GM12873 (cell line): ENCODE data around the gene MS4A15.

Source experiments
- CTCF ChIP-seq: IDR thresholded peaks from 2 replicates; pipeline ENCODE4 v1.5.1; 2012; ENCODE audit warnings: low read depth, mild to moderate bottlenecking, moderate library complexity, low read length, control low read depth; ENCODE audit not compliant: insufficient read depth; ENCODE audit errors: missing control alignments

MS4A15 gene

GRCh38 chr11:60764879-60765278, 8.2 kb downstream of the MS4A15 start:
- no peak for TF ChIP-seq CTCF

- TF ChIP-seq CTCF: no peak
These were observed 8.7 kb downstream of the MS4A15 start for GRCh38 chr11:60765355-60765754.

GRCh38 chr11:60766547-60766946, 9.9 kb downstream of the MS4A15 start:
- no peak for TF ChIP-seq CTCF

GRCh38 chr11:60767388-60767811, 10.7 kb downstream of the MS4A15 start:
- peak; percentile 57 for TF ChIP-seq CTCF

GRCh38 chr11:60768202-60768601, 11.5 kb downstream of the MS4A15 start:
- TF ChIP-seq CTCF: no peak

GRCh38 chr11:60769273-60769672, 12.6 kb downstream of the MS4A15 start:
- TF ChIP-seq CTCF: no peak

GRCh38 chr11:60769811-60770210, 13.1 kb downstream of the MS4A15 start:
- TF ChIP-seq CTCF: no peak

GRCh38 chr11:60771146-60771545, 14.5 kb downstream of the MS4A15 start:
- TF ChIP-seq CTCF: no peak
